Spleen (tissue), 11 donors: ENCODE measurements around the gene NFKBIE. TPM values are rescaled to one million over a fixed set of nuclear protein-coding genes. Genes with fewer than 3 reads are reported as not detected.

ENCODE experiments used
- DNase-seq: peaks from one replicate; pipeline ENCODE4 v3.0.0-alpha.2; 2020
- H3K27ac ChIP-seq, 8 donors: fragments of 200-600 bp; sonication (generic) in 7 of 8; 1 replicate in 4 of 8; 2 replicates in 4 of 8; pipeline versions ENCODE4 v1.5.0 to v1.8.0; 2016 to 2021; ENCODE audit warnings: inconsistent platforms in 4 of 8, mild to moderate bottlenecking in 4 of 8, moderate library complexity in 1 of 8
- H3K27me3 ChIP-seq, 7 donors: fragments of 200-600 bp; sonication (generic) in 6 of 7; replicated peaks in 1 of 7; 1 replicate in 4 of 7; 2 replicates in 3 of 7; pipeline versions ENCODE4 v1.5.0 to v1.8.0; 2016 to 2021; ENCODE audit warnings: inconsistent platforms in 3 of 7, mild to moderate bottlenecking in 1 of 7
- H3K36me3 ChIP-seq, 6 donors: fragments of 200-600 bp; sonication (generic) in 5 of 6; 1 replicate in 4 of 6; 2 replicates in 2 of 6; pipeline versions ENCODE4 v1.5.0 to v1.8.0; 2016 to 2021; ENCODE audit warnings: inconsistent platforms in 2 of 6
- H3K4me1 ChIP-seq, 6 donors: fragments of 200-600 bp; sonication (generic) in 5 of 6; 1 replicate in 3 of 6; 2 replicates in 3 of 6; pipeline versions ENCODE4 v1.5.0 to v1.8.0; 2016 to 2021; ENCODE audit warnings: inconsistent platforms in 3 of 6
- H3K4me3 ChIP-seq, 8 donors: fragments of 200-600 bp; sonication (generic) in 7 of 8; 1 replicate in 4 of 8; 2 replicates in 4 of 8; pipeline versions ENCODE4 v1.5.0 to v1.8.0; 2016 to 2021; ENCODE audit warnings: inconsistent platforms in 4 of 8, mild to moderate bottlenecking in 4 of 8, moderate library complexity in 2 of 8
- H3K9me3 ChIP-seq, 8 donors: fragments of 200-600 bp; sonication (generic) in 7 of 8; 1 replicate in 4 of 8; 2 replicates in 4 of 8; pipeline versions ENCODE4 v1.5.0 to v1.8.0; 2016 to 2021; ENCODE audit warnings: inconsistent platforms in 4 of 8
- POLR2A ChIP-seq, 3 donors: fragments of 450-650 bp; IDR thresholded peaks; one replicate each; pipeline ENCODE4 v1.5.1; 2017; ENCODE audit warnings: antibody characterized with exemption in 3 of 3, mild to moderate bottlenecking in 1 of 3
- POLR2AphosphoS5 ChIP-seq, 3 donors: sonication (generic); formaldehyde crosslinking; IDR thresholded peaks; one replicate each; pipeline ENCODE4 v1.5.1; 2017; ENCODE audit warnings: antibody characterized with exemption in 3 of 3
- WGBS, 5 donors: extraction: QIAGEN DNeasy Blood & Tissue Kit in 3 of 5; methylation state at CpG; one replicate each; pipeline versions ENCODE4 v1.1.5 to v1.1.7; 2013 to 2018; 5-methylcytosine and 5-hydroxymethylcytosine counted together
- intact Hi-C: fragments of 100-400 bp; cut with DNase I; formaldehyde crosslinking; loops from one replicate; pipeline ENCODE4 v1.15.0; 2023; ENCODE audit warnings: low total_unique reads
- polyA plus RNA-seq, 3 donors: library from polyadenylated mRNA; stranded (reverse); fragments of 200-250 nt; gene quantifications; one replicate each; pipeline ENCODE4 v1.2.1, GENCODE V29; 2013
- total RNA-seq, 7 donors: library from RNA; depleted of rRNA in 3 of 7; stranded (reverse); fragments of >200 nt in 3 of 7; fragmentation: NEBNext Ultra II Directional in 4 of 7; extraction: Animal tissue kit (Norgen Biotek cat#: 25700) in 4 of 7; gene quantifications; one replicate each; pipeline versions ENCODE4 v1.1.0 to v1.2.1, GENCODE V29; 2016 to 2021
- TF ChIP-seq, protein P1 (sequence below), 11 experiments: fragments of 200-600 bp in 7 of 11; fragments of 450-650 bp in 4 of 11; sonication (generic) in 4 of 11; IDR thresholded peaks in 8 of 11; conservative IDR thresholded peaks in 3 of 11; 1 replicate in 7 of 11; 2 replicates in 4 of 11; pipeline versions ENCODE4 v1.4.0 to v1.8.0; 2016 to 2021; ENCODE audit warnings: antibody characterized with exemption in 11 of 11, inconsistent platforms in 4 of 11, mild to moderate bottlenecking in 1 of 11
- donor health status: healthy with polysubstance abuse.
- donor health status: DM: no; HTN: no; CAD: no; lungs with moderate emphysema.
- donor health status: DM: no; HTN: no; CAD: no.
- donor health status: Bipolar disorder and iron deficiency.
- donor health status: healthy.
- donor health status: DM: no; HTN: no; CAD: no.
- donor health status: DM: yes; HTN: yes; CAD: no.

The NFKBIE gene
- total and polyA plus RNA-seq, 10 donors: 32.2 to 89.7 (median 49.0) TPM

DNA sequence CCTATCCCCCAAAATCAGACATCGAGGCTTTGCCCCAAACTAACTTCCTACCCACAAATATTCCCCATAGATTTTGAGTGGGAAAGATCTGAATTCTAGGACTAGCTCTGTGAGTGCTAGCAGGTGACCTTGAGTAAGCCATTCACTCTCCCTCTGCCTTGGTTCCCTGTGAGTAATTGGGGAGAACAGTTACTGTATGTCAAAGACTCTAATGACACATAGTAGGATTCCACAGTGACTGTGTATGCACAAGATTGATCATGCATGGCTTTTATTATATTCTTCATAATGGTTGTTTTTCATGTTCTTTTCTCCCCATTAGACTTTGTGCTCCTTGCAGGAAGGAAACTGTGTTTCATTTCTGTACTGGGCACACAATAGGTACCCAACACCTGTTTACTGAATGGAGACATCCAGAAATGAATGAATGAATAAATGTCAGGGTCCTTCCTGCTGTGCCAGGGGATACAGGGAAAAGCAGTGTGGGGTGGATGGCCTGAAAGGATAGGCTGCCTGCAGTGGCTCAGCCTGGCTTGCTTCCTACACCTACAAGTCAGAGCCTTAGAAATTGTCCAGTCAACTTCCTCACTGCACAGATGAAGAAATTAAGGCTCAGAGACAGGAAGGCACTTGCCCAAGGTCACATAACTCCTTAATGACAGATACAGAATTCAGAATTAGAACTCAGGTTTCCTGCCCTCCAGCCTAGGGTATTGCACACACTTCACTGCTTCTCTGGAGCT lies 4.0 kb upstream of the NFKBIE start:
- Histone ChIP-seq H3K27ac (no peak overlapping the region), H3K9me3 (no peaks in the 10 kb centered on the region), H3K27me3 (peaks cover 0 to 63% (median 36%) of the 10 kb centered on the region in 7 donors), H3K4me1 (peaks cover 0 to 60% (median 35%) of the 10 kb centered on the region in 6 donors), H3K36me3 (no peaks in the 10 kb centered on the region), H3K4me3 (no peak overlapping the region)
- TF ChIP-seq, protein P1, sequence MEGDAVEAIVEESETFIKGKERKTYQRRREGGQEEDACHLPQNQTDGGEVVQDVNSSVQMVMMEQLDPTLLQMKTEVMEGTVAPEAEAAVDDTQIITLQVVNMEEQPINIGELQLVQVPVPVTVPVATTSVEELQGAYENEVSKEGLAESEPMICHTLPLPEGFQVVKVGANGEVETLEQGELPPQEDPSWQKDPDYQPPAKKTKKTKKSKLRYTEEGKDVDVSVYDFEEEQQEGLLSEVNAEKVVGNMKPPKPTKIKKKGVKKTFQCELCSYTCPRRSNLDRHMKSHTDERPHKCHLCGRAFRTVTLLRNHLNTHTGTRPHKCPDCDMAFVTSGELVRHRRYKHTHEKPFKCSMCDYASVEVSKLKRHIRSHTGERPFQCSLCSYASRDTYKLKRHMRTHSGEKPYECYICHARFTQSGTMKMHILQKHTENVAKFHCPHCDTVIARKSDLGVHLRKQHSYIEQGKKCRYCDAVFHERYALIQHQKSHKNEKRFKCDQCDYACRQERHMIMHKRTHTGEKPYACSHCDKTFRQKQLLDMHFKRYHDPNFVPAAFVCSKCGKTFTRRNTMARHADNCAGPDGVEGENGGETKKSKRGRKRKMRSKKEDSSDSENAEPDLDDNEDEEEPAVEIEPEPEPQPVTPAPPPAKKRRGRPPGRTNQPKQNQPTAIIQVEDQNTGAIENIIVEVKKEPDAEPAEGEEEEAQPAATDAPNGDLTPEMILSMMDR (IDR thresholded peaks at IDR 0.05 in 8 of 11, conservative IDR thresholded peaks at IDR 0.05 in 3 of 11): no peak
- TF ChIP-seq POLR2A (IDR thresholded peaks at IDR 0.05) (no peak), POLR2AphosphoS5 (IDR thresholded peaks at IDR 0.05) (no peak)
- DNase-seq: peak; percentile 48
- intact Hi-C loops: no loop called here
- 45 to 75% (median 61%) methylated on average over 1 of the region's 1 CpG for WGBS, 5 donors

DNA sequence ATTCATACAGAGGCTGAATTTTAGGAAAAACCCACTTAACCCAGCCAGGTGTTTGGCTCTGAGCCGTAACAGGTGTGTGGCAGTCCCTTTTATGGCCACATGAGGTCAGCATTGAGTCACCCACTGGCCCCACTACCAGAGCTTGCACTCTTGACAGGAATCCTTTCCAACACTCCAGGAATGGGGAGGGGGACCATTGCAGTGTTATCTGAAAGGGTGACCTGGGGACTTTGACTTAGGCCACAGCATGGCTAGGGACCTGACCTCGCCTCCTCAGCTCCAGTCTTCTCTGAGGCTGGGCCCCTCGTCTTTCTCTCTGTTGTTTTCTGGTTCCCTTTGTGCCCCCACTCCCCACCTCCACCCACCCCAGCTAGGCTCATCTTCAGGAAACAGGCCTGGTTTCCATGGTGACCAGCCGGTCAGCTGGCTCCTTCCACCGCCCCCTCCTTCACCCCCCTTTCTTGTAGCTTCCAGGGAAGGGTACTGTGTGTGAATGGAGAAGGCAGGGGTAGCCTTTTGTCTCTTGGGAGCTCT lies 2.8 kb upstream of the NFKBIE start:
- Histone ChIP-seq H3K36me3 (no peaks in the 10 kb centered on the region), H3K4me1 (peaks cover 4 to 71% (median 47%) of the 10 kb centered on the region in 6 donors), H3K27me3 (peaks cover 0 to 51% (median 31%) of the 10 kb centered on the region in 7 donors), H3K27ac (no peak overlapping the region), H3K4me3 (no peak overlapping the region), H3K9me3 (no peaks in the 10 kb centered on the region)
- intact Hi-C loops: no loop called here
- 20 to 23% (median 22%) methylated on average over 5 of the region's 5 CpGs for WGBS, 5 donors
- peak; percentile 82 for DNase-seq
- no peak for TF ChIP-seq POLR2A (IDR thresholded peaks at IDR 0.05)
- no peak for TF ChIP-seq POLR2AphosphoS5 (IDR thresholded peaks at IDR 0.05)
- TF ChIP-seq, protein P1 (IDR thresholded peaks at IDR 0.05 in 8 of 11, conservative IDR thresholded peaks at IDR 0.05 in 3 of 11): peak; percentile 72 to 93 (median 88)

GRCh38 chr6:44267252-44267651 lies 1.9 kb upstream of the NFKBIE start:
- Histone ChIP-seq H3K27ac (peak overlapping the region in 1 of 8 donors; percentile 98), H3K9me3 (no peaks in the 10 kb centered on the region), H3K36me3 (peaks cover 0 to 6% (median under 1%) of the 10 kb centered on the region in 6 donors), H3K4me1 (peaks cover 12 to 81% (median 56%) of the 10 kb centered on the region in 6 donors), H3K4me3 (no peak overlapping the region), H3K27me3 (peaks cover 0 to 42% (median 22%) of the 10 kb centered on the region in 7 donors)
- TF ChIP-seq, protein P1 (IDR thresholded peaks at IDR 0.05 in 8 of 11, conservative IDR thresholded peaks at IDR 0.05 in 3 of 11): no peak
- TF ChIP-seq POLR2AphosphoS5 (IDR thresholded peaks at IDR 0.05) (no peak), POLR2A (IDR thresholded peaks at IDR 0.05) (no peak)
- WGBS, 5 donors: 74 to 88% (median 78%) methylated on average over 10 of the region's 10 CpGs
- intact Hi-C loops: no loop called here
- DNase-seq: peak; percentile 58

DNA sequence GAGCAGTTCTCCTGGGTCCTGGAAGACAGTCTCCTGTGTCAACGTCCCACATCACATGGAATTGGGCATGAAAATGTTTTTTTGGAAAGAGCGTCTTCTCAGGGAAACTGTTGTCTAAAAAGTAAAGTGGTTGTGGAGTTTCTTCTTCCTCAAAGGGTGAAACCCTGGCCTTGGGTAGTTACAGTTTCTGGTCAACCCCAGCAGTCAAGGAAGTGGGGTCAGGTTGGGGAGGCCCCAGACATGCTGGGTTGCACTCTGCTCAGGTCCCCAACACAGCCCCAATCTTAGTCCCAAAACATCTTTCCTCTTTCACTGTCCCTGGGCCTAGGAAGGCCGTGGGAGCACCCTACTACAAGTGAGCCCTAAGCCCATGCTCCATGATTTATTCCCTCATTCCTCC lies 996 bp upstream of the NFKBIE start:
- Histone ChIP-seq H3K27me3 (peaks cover 0 to 33% (median 15%) of the 10 kb centered on the region in 7 donors), H3K4me3 (peak overlapping the region in 1 of 8 donors; percentile 90), H3K9me3 (no peaks in the 10 kb centered on the region), H3K36me3 (peaks cover 1 to 15% (median 8%) of the 10 kb centered on the region in 6 donors), H3K27ac (peak overlapping the region in 7 of 8 donors; percentile 95 to 98 (median 96)), H3K4me1 (peaks cover 21 to 86% (median 64%) of the 10 kb centered on the region in 6 donors)
- WGBS, 5 donors: 57 to 69% (median 61%) methylated on average over 3 of the region's 3 CpGs
- TF ChIP-seq, protein P1 (IDR thresholded peaks at IDR 0.05 in 8 of 11, conservative IDR thresholded peaks at IDR 0.05 in 3 of 11): no peak
- TF ChIP-seq POLR2A (IDR thresholded peaks at IDR 0.05) (no peak), POLR2AphosphoS5 (IDR thresholded peaks at IDR 0.05) (no peak)
- peak; percentile 77 for DNase-seq
- intact Hi-C loops: no loop called here
